Fibroblast of lung (primary cell): ENCODE data around the gene LBR. TPM values are rescaled to one million over a fixed set of nuclear protein-coding genes. Genes with fewer than 3 reads are reported as not detected.

Experiments used
- DNase-seq, 2 donors: peaks; one replicate each; pipeline versions ENCODE4 v3.0.0 to v3.0.0-alpha.2; 2010; ENCODE audit warnings: low read depth in 2 of 2
- H2AFZ ChIP-seq: 2 replicates; pipeline ENCODE4 v1.5.1; 2012; ENCODE audit warnings: low read length, control low read depth, inconsistent platforms
- H3K27ac ChIP-seq: 2 replicates; pipeline ENCODE4 v1.5.1; 2011; ENCODE audit warnings: low read length, control low read depth; ENCODE audit not compliant: insufficient read depth
- H3K27me3 ChIP-seq: 2 replicates; pipeline ENCODE4 v1.5.1; 2011; ENCODE audit warnings: mild to moderate bottlenecking, low read length; ENCODE audit not compliant: control insufficient read depth, insufficient read depth
- H3K36me3 ChIP-seq: 2 replicates; pipeline ENCODE4 v1.5.1; 2011; ENCODE audit warnings: low read length; ENCODE audit not compliant: control insufficient read depth, insufficient read depth
- H3K4me1 ChIP-seq: 2 replicates; pipeline ENCODE4 v1.5.1; 2011; ENCODE audit warnings: low read length; ENCODE audit not compliant: control insufficient read depth, insufficient read depth; ENCODE audit errors: extremely low read depth
- H3K4me2 ChIP-seq: 2 replicates; pipeline ENCODE4 v1.5.1; 2011; ENCODE audit warnings: low read length, control low read depth; ENCODE audit not compliant: insufficient read depth; ENCODE audit errors: extremely low read depth
- H3K4me3 ChIP-seq, 4 experiments: fragments of 200-600 bp in 1 of 4; sonication (generic) in 1 of 4; replicated peaks in 1 of 4; 2 replicates each; pipeline ENCODE4 v1.5.1; 2011 to 2016; ENCODE audit warnings: low read length in 4 of 4, low read depth in 3 of 4, mild to moderate bottlenecking in 3 of 4, control low read depth in 2 of 4, inconsistent platforms in 1 of 4, mixed read lengths in 1 of 4; ENCODE audit not compliant: insufficient read depth in 1 of 4; ENCODE audit errors: control extremely low read depth in 1 of 4
- H3K79me2 ChIP-seq: 2 replicates; pipeline ENCODE4 v1.5.1; 2012; ENCODE audit warnings: mild to moderate bottlenecking, low read length, inconsistent platforms; ENCODE audit not compliant: control insufficient read depth, insufficient read depth
- H3K9ac ChIP-seq: 2 replicates; pipeline ENCODE4 v1.5.1; 2011; ENCODE audit warnings: mild to moderate bottlenecking, low read length, control low read depth; ENCODE audit not compliant: insufficient read depth
- H3K9me3 ChIP-seq: 2 replicates; pipeline ENCODE4 v1.5.1; 2012; ENCODE audit warnings: low read depth, low read length; ENCODE audit not compliant: control insufficient read depth, insufficient read depth
- H4K20me1 ChIP-seq: 2 replicates; pipeline ENCODE4 v1.5.1; 2011; ENCODE audit warnings: low read length; ENCODE audit not compliant: control insufficient read depth, insufficient read depth; ENCODE audit errors: extremely low read depth
- EZH2 ChIP-seq: IDR thresholded peaks from 2 replicates; pipeline ENCODE4 v1.5.1; 2012; ENCODE audit warnings: low read length, control low read depth, mild to moderate bottlenecking; ENCODE audit errors: missing control alignments
- polyA plus RNA-seq, 2 donors: library from polyadenylated mRNA; depleted of rRNA in 1 of 2; stranded (reverse) in 1 of 2; unstranded in 1 of 2; fragments of >200 nt; gene quantifications; 2 replicates each; pipeline ENCODE4 v1.2.1, GENCODE V29; 2011 to 2012; ENCODE audit warnings: missing spikeins in 1 of 2
- total RNA-seq: library from RNA; depleted of rRNA; stranded (reverse); fragments of >200 nt; gene quantifications from 2 replicates; pipeline ENCODE4 v1.2.1, GENCODE V29; 2014
- TF ChIP-seq, protein P1 (sequence below), 2 donors: IDR thresholded peaks in 1 of 2; conservative IDR thresholded peaks in 1 of 2; 1 replicate in 1 of 2; 2 replicates in 1 of 2; pipeline ENCODE4 v1.5.1; 2011 to 2012; ENCODE audit warnings: low read length in 2 of 2, control low read depth in 1 of 2, inconsistent platforms in 1 of 2, low read depth in 1 of 2, mild to moderate bottlenecking in 1 of 2

The LBR gene
- total and polyA plus RNA-seq, 2 donors (not counting 1 experiment from before 2014, with no cell fraction given) = 33.9 to 34.1 TPM

DNA sequence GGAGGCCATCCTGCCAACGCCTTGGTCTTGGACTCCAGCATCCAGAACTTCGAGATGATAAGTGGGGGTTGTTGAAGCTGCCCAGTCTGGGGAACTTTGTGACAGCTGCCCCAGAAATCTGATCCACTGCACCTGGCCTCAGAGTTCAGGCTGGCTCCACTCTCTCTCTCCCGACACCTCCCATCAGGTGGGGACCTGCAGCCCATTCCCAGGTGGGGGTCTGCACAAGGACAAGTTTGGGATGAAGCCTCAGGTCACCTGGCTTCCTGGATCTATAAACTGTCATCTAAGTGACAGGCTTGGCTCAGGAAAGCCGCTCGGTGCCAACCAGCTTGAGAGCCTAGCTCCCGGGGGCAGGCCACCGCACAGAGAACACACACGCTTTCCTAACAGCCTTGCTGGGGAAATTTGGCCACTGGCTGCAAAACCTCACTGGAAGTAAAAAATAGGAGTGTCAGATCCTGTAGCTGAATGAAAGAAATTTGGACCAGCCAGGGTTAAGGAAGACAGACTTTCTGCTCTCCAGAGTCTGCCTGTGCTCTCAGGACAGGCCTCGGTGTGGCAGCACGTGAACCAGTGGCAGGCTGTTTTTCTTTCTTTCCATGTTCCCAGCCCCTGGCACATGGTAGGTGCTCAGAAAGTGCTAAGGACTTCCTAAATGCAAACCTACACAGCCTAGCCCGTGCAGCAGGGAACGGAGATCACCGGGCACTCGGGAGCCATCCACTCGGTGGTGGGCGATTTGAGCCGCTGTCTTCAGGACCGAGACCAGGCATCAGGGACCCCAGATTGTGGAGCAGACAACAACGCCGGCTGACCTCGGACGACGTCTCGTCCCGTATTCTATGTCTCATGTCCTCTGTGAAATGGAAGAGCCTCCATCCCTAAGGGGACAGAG lies 42.6 kb upstream of the LBR start:
- Histone ChIP-seq H4K20me1 (no peaks in the 10 kb centered on the region), H3K4me2 (no peak overlapping the region), H3K36me3 (no peaks in the 10 kb centered on the region), H3K4me1 (peaks cover 7% of the 10 kb centered on the region), H3K27ac (no peak overlapping the region), H2AFZ (no peak overlapping the region), H3K9ac (no peak overlapping the region), H3K27me3 (no peaks in the 10 kb centered on the region), H3K4me3 (no peak overlapping the region), H3K9me3 (no peaks in the 10 kb centered on the region), H3K79me2 (no peaks in the 10 kb centered on the region)
- TF ChIP-seq, protein P1, sequence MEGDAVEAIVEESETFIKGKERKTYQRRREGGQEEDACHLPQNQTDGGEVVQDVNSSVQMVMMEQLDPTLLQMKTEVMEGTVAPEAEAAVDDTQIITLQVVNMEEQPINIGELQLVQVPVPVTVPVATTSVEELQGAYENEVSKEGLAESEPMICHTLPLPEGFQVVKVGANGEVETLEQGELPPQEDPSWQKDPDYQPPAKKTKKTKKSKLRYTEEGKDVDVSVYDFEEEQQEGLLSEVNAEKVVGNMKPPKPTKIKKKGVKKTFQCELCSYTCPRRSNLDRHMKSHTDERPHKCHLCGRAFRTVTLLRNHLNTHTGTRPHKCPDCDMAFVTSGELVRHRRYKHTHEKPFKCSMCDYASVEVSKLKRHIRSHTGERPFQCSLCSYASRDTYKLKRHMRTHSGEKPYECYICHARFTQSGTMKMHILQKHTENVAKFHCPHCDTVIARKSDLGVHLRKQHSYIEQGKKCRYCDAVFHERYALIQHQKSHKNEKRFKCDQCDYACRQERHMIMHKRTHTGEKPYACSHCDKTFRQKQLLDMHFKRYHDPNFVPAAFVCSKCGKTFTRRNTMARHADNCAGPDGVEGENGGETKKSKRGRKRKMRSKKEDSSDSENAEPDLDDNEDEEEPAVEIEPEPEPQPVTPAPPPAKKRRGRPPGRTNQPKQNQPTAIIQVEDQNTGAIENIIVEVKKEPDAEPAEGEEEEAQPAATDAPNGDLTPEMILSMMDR (conservative IDR thresholded peaks at IDR 0.05 in 1 of 2, IDR thresholded peaks at IDR 0.05 in 1 of 2; ENCODE audit: low read depth in 1 of 2, low read length in 2 of 2) = no peak
- no peak for TF ChIP-seq EZH2
- DNase-seq = no peak

DNA sequence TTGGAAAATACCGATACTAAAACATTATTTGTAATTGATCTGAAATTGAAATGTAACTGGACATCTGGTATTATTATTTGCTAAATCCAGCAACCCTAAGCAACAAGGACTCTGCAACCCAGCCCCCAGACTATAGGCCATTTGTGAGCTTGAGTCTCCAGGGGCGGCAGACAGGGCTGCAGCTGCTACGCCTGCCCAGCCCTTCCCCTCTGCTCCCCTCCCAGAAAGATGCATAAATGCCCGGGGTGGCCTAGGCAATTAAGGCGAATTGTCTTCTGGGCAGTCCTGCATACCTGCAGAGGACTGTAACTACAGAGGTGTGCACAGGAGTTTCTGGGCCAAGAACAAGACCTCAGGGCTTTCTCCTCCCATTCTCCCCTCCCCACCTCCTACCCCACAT lies 41.2 kb upstream of the LBR start:
- no peaks in the 10 kb centered on the region for H3K36me3 ChIP-seq
- DNase-seq = no peak

DNA sequence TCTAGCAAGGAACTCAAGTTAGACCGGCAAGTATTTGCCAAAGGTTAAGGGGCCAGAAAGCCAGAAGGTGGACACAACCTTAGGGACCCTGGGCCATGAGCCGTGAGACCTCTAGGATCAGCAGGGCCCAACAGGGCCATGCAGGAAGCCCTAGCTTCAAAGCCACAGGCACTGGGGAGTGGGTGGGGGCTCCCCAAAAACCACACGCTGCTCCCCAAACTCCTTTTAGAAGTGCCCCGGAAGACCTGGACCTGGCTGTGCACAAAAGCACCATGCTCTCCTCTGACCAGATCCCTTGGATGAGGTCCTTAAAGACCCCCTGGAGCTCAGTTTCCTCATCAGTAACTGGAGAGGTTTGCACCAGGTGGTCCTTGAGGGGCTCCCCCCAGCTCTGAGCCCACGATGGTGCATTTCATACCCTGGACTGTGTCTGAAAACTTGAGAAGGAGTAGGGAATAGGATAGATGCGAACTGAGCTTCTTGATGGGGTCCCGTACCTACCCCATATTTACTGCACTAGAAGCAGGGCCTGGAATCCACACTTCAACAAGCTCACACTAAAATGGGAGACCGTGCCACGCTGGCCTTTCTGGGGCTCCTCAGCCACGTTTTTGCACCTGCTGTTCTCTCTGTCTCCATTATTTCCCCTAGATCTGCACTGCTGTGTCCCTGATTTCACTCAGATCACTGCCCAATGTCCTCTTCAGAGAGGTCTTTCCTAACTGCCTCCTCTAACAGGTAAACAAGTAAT lies 40.6 kb upstream of the LBR start:
- DNase-seq = no peak
- Histone ChIP-seq H4K20me1 (no peaks in the 10 kb centered on the region), H3K27ac (no peak overlapping the region), H3K4me2 (no peak overlapping the region), H3K9ac (no peak overlapping the region), H3K4me3 (no peak overlapping the region), H3K9me3 (no peaks in the 10 kb centered on the region), H3K79me2 (no peaks in the 10 kb centered on the region), H2AFZ (no peak overlapping the region), H3K36me3 (no peaks in the 10 kb centered on the region), H3K4me1 (peaks cover 7% of the 10 kb centered on the region), H3K27me3 (no peaks in the 10 kb centered on the region)
- TF ChIP-seq EZH2 = no peak
- TF ChIP-seq, protein P1 (conservative IDR thresholded peaks at IDR 0.05 in 1 of 2, IDR thresholded peaks at IDR 0.05 in 1 of 2; ENCODE audit: low read depth in 1 of 2, low read length in 2 of 2) = no peak

More for the DNA sequence above, 41.2 kb upstream of the LBR start:
- Histone ChIP-seq H3K27ac (no peak overlapping the region), H3K9me3 (no peaks in the 10 kb centered on the region), H3K4me3 (no peak overlapping the region), H4K20me1 (no peaks in the 10 kb centered on the region), H2AFZ (no peak overlapping the region), H3K79me2 (no peaks in the 10 kb centered on the region), H3K27me3 (no peaks in the 10 kb centered on the region), H3K9ac (no peak overlapping the region), H3K4me1 (peaks cover 7% of the 10 kb centered on the region), H3K4me2 (no peak overlapping the region)
- no peak for TF ChIP-seq EZH2
- TF ChIP-seq, protein P1 (conservative IDR thresholded peaks at IDR 0.05 in 1 of 2, IDR thresholded peaks at IDR 0.05 in 1 of 2; ENCODE audit: low read depth in 1 of 2, low read length in 2 of 2) = no peak
